K562 (cell line): Measurements from ENCODE around the gene OR2B2. TPM values are rescaled to one million over a fixed set of nuclear protein-coding genes. Genes with fewer than 3 reads are reported as not detected.

Experiments
- ARID2 ChIP-seq: fragments of 450-650 bp; IDR thresholded peaks from 2 replicates; pipeline ENCODE4 v1.6.1; 2017; ENCODE audit warnings: antibody characterized with exemption, mild to moderate bottlenecking
- CTBP1 ChIP-seq: fragments of 450-650 bp; IDR thresholded peaks from 2 replicates; pipeline ENCODE4 v1.6.1; 2016; ENCODE audit warnings: borderline replicate concordance
- ELF4 ChIP-seq: fragments of 450-650 bp; formaldehyde crosslinking; IDR thresholded peaks from 2 replicates; pipeline ENCODE4 v1.4.0; 2022; ENCODE audit warnings: missing genetic modification characterization
- ETV1 ChIP-seq: fragments of 450-650 bp; conservative IDR thresholded peaks from 2 replicates; pipeline ENCODE4 v1.6.1; 2016; ENCODE audit warnings: missing genetic modification characterization, control low read depth, low read depth, missing compliant biosample characterization
- GABPB1 ChIP-seq: sonication (generic); formaldehyde crosslinking; IDR thresholded peaks from 2 replicates; pipeline ENCODE4 v1.8.0; 2022; ENCODE audit warnings: mild to moderate bottlenecking, missing genetic modification reagents
- HDGF ChIP-seq: fragments of 450-650 bp; IDR thresholded peaks from 2 replicates; pipeline ENCODE4 v1.6.1; 2016
- JUN ChIP-seq, 2 experiments: sonication (generic) in 1 of 2; formaldehyde crosslinking in 1 of 2; IDR thresholded peaks; 2 replicates each; pipeline versions ENCODE4 v1.6.1 to v1.8.0; 2012 to 2022; ENCODE audit warnings: borderline replicate concordance in 2 of 2, mild to moderate bottlenecking in 2 of 2, improper control_type of control experiment in 1 of 2, low read depth in 1 of 2, low read length in 1 of 2, missing genetic modification reagents in 1 of 2
- KAT8 ChIP-seq: fragments of 450-650 bp; IDR thresholded peaks from 2 replicates; pipeline ENCODE4 v1.6.1; 2016; ENCODE audit warnings: low read depth, mild to moderate bottlenecking
- KLF6 ChIP-seq: fragments of 250-450 bp; sonication (Bioruptor Pico); IDR thresholded peaks from 2 replicates; pipeline ENCODE4 v1.4.0; 2020; ENCODE audit warnings: mild to moderate bottlenecking, moderate library complexity, borderline replicate concordance
- MCM2 ChIP-seq: fragments of 450-650 bp; IDR thresholded peaks from 2 replicates; pipeline ENCODE4 v1.6.1; 2017; ENCODE audit warnings: low read depth, mild to moderate bottlenecking
- PHB2 ChIP-seq: fragments of 450-650 bp; IDR thresholded peaks from 2 replicates; pipeline ENCODE4 v1.6.1; 2017; ENCODE audit warnings: low read depth
- PML ChIP-seq: IDR thresholded peaks from 2 replicates; pipeline ENCODE4 v1.6.1; 2012; ENCODE audit warnings: low read length, inconsistent platforms
- POLR2AphosphoS5 ChIP-seq: IDR thresholded peaks from 2 replicates; pipeline ENCODE4 v1.6.1; 2011; ENCODE audit warnings: mild to moderate bottlenecking, low read depth, low read length, moderate library complexity; ENCODE audit not compliant: control insufficient read depth, insufficient read depth
- POLR2G ChIP-seq: fragments of 200-400 bp; formaldehyde crosslinking; IDR thresholded peaks from 2 replicates; pipeline ENCODE4 v1.6.1; 2017; ENCODE audit warnings: low read depth, mild to moderate bottlenecking, antibody characterized with exemption, low read length, moderate library complexity
- SMAD3 ChIP-seq: fragments of 450-650 bp; formaldehyde crosslinking; conservative IDR thresholded peaks from 2 replicates; pipeline ENCODE4 v1.4.0; 2020; ENCODE audit warnings: mild to moderate bottlenecking
- SUPT5H ChIP-seq: fragments of 450-650 bp; IDR thresholded peaks from 2 replicates; pipeline ENCODE4 v1.6.1; 2016
- THRB ChIP-seq: fragments of 450-650 bp; formaldehyde crosslinking; conservative IDR thresholded peaks from 2 replicates; pipeline ENCODE4 v1.4.0; 2022; ENCODE audit warnings: mild to moderate bottlenecking, missing genetic modification characterization
- VEZF1 ChIP-seq: fragments of 200-800 bp; sonication (Bioruptor generic); IDR thresholded peaks from 2 replicates; pipeline ENCODE4 v1.6.1; 2017; ENCODE audit warnings: missing genetic modification characterization, missing compliant biosample characterization
- XRCC4 ChIP-seq: IDR thresholded peaks from one replicate; pipeline ENCODE4 v1.6.1; 2011; ENCODE audit not compliant: insufficient read depth, insufficient read length; ENCODE audit errors: extremely low read depth
- ZBTB9 ChIP-seq: fragments of 450-650 bp; formaldehyde crosslinking; IDR thresholded peaks from 2 replicates; pipeline ENCODE4 v1.4.0; 2020; ENCODE audit warnings: mild to moderate bottlenecking, moderate library complexity
- ZNF133 ChIP-seq: fragments of 250-450 bp; sonication (Bioruptor Pico); IDR thresholded peaks from 2 replicates; pipeline ENCODE4 v1.4.0; 2020; ENCODE audit warnings: mild to moderate bottlenecking
- ZNF551 ChIP-seq: fragments of 250-450 bp; sonication (Bioruptor Pico); IDR thresholded peaks from 2 replicates; pipeline ENCODE4 v1.5.0; 2021; ENCODE audit warnings: mild to moderate bottlenecking, moderate library complexity
- ZNF583 ChIP-seq: fragments of 250-450 bp; sonication (Bioruptor Pico); IDR thresholded peaks from 2 replicates; pipeline ENCODE4 v1.4.0; 2020
- polyA plus RNA-seq, 8 experiments: library from polyadenylated mRNA; depleted of rRNA in 4 of 8; stranded (reverse) in 5 of 8; unstranded in 3 of 8; fragments of >200 nt; fragmentation: Nextera tagmentation in 2 of 8; fragmentation: Illumina TruSeq in 1 of 8; extraction: Ambion mirVana in 2 of 8; extraction: Trizol in 1 of 8; gene quantifications; 2 replicates each; pipeline versions ENCODE4 v1.2.1 to v1.2.3, GENCODE V29; 2011 to 2014; ENCODE audit warnings: inconsistent platforms in 1 of 8, missing spikeins in 1 of 8
- total RNA-seq, 7 experiments: library from RNA; depleted of rRNA in 6 of 7; stranded (reverse); fragments of >200 nt in 6 of 7; fragmentation: Illumina TruSeq in 2 of 7; extraction: Trizol in 2 of 7; gene quantifications; 2 replicates each; pipeline versions ENCODE4 v1.2.1 to v1.2.3, GENCODE V29; 2011 to 2021; ENCODE audit warnings: low replicate concordance in 1 of 7

Gene OR2B2
- total and polyA plus RNA-seq, 9 of the 15 experiments (the other 6 are each of a cell fraction or from before 2014, with no cell fraction given), result 0.24 TPM; not detected in 8

- TF ChIP-seq MCM2 (no peak), POLR2AphosphoS5 (peak; percentile 43; the same call in 1 of the 2 replicates), POLR2G (0 out of 2 replicates have a peak, but pooled peaks have one; percentile 5), XRCC4 (no peak), THRB (CRISPR knock-in tag) (no peak), GABPB1 (CRISPR knock-in tag) (no peak), KLF6 (CRISPR knock-in tag) (no peak), ARID2 (no peak), SUPT5H (peak; percentile 37), ZBTB9 (CRISPR knock-in tag) (no peak), VEZF1 (CRISPR knock-in tag) (no peak; the same call in 1 of the 2 replicates), SMAD3 (CRISPR knock-in tag) (peak; percentile 31; the same call in 1 of the 2 replicates), PHB2 (no peak), PML (peak; percentile 4; the same call in 1 of the 2 replicates), HDGF (no peak), ZNF133 (CRISPR knock-in tag) (no peak), ELF4 (0 out of 2 replicates have a peak, but pooled peaks have one; percentile 14), CTBP1 (no peak), ZNF583 (CRISPR knock-in tag) (0 out of 2 replicates have a peak, but pooled peaks have one; percentile 13), ETV1 (tag) (no peak), ZNF551 (CRISPR knock-in tag) (no peak), KAT8 (no peak), JUN (IDR thresholded peaks at IDR 0.05; ENCODE audit: borderline replicate concordance, low read depth, low read length) (no peak), JUN (CRISPR knock-in tag; IDR thresholded peaks at IDR 0.05; ENCODE audit: borderline replicate concordance) (no peak)
Measured at GRCh38 chr6:27897580-27898206, 14.5 kb downstream of the OR2B2 start (continued).
